ENCODE results near the gene TMEM179.
"Not testable (repeated sequence)": the region's sequence is repeated elsewhere in the genome, so short reads cannot be mapped to it uniquely, and the experiment has no call there.

The TMEM179 gene

DNA sequence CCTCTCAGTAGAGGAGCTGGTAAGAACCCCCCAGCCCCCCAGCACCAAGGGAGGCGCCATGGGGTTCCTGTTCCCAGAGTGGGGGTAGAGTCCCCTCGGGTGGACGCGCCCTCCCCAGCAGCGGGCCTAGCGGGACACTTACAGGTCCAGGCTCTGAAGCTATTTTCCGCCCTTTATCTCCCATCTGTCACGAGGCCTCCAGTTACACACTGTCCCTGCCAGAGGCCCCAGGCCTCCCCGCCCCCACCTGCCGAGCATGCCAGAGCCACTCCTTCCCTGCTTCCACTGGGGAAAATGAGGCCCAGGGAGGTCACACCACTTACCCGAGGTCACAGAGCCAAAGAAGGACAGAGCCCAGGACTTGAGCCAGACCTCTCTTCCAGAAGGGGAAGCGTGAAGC lies 21.9 kb downstream of the TMEM179 start:
- TF ChIP-seq ZNF565 (CRISPR knock-in tag; conservative IDR thresholded peaks at IDR 0.05; ENCODE audit: low read depth) (no peak), ZNF8 (CRISPR knock-in tag; IDR thresholded peaks at IDR 0.05) (no peak), RARB (CRISPR knock-in tag; IDR thresholded peaks at IDR 0.05) (no peak), ZNF70 (CRISPR knock-in tag; IDR thresholded peaks at IDR 0.05) (no peak), ESRRG (CRISPR knock-in tag; IDR thresholded peaks at IDR 0.05) (no peak), ZFP30 (CRISPR knock-in tag; IDR thresholded peaks at IDR 0.05) (no peak), TOX (CRISPR knock-in tag; IDR thresholded peaks at IDR 0.05; ENCODE audit: borderline replicate concordance) (no peak), BACH2 (CRISPR knock-in tag; IDR thresholded peaks at IDR 0.05; ENCODE audit: borderline replicate concordance) (no peak), PPARA (CRISPR knock-in tag; IDR thresholded peaks at IDR 0.05; ENCODE audit: borderline replicate concordance) (no peak), ZFP3 (CRISPR knock-in tag; IDR thresholded peaks at IDR 0.05) (no peak), SNAI2 (CRISPR knock-in tag; IDR thresholded peaks at IDR 0.05) (no peak), TCF4 (CRISPR knock-in tag; IDR thresholded peaks at IDR 0.05; ENCODE audit: borderline replicate concordance) (no peak), OSR1 (CRISPR knock-in tag; IDR thresholded peaks at IDR 0.05) (no peak), GLIS3 (CRISPR knock-in tag; IDR thresholded peaks at IDR 0.05) (no peak), ZC3H10 (CRISPR knock-in tag; IDR thresholded peaks at IDR 0.05) (no peak), ARNTL (CRISPR knock-in tag; IDR thresholded peaks at IDR 0.05; ENCODE audit: borderline replicate concordance, low read depth) (no peak)
- TF ChIP-seq, protein P1, sequence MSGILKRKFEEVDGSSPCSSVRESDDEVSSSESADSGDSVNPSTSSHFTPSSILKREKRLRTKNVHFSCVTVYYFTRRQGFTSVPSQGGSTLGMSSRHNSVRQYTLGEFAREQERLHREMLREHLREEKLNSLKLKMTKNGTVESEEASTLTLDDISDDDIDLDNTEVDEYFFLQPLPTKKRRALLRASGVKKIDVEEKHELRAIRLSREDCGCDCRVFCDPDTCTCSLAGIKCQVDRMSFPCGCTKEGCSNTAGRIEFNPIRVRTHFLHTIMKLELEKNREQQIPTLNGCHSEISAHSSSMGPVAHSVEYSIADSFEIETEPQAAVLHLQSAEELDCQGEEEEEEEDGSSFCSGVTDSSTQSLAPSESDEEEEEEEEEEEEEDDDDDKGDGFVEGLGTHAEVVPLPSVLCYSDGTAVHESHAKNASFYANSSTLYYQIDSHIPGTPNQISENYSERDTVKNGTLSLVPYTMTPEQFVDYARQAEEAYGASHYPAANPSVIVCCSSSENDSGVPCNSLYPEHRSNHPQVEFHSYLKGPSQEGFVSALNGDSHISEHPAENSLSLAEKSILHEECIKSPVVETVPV (CRISPR knock-in tag; IDR thresholded peaks at IDR 0.05) = no peak
- TF ChIP-seq, protein P2, sequence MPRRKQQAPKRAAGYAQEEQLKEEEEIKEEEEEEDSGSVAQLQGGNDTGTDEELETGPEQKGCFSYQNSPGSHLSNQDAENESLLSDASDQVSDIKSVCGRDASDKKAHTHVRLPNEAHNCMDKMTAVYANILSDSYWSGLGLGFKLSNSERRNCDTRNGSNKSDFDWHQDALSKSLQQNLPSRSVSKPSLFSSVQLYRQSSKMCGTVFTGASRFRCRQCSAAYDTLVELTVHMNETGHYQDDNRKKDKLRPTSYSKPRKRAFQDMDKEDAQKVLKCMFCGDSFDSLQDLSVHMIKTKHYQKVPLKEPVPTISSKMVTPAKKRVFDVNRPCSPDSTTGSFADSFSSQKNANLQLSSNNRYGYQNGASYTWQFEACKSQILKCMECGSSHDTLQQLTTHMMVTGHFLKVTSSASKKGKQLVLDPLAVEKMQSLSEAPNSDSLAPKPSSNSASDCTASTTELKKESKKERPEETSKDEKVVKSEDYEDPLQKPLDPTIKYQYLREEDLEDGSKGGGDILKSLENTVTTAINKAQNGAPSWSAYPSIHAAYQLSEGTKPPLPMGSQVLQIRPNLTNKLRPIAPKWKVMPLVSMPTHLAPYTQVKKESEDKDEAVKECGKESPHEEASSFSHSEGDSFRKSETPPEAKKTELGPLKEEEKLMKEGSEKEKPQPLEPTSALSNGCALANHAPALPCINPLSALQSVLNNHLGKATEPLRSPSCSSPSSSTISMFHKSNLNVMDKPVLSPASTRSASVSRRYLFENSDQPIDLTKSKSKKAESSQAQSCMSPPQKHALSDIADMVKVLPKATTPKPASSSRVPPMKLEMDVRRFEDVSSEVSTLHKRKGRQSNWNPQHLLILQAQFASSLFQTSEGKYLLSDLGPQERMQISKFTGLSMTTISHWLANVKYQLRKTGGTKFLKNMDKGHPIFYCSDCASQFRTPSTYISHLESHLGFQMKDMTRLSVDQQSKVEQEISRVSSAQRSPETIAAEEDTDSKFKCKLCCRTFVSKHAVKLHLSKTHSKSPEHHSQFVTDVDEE (CRISPR knock-in tag; IDR thresholded peaks at IDR 0.05) = no peak
- no peak for ATAC-seq

DNA sequence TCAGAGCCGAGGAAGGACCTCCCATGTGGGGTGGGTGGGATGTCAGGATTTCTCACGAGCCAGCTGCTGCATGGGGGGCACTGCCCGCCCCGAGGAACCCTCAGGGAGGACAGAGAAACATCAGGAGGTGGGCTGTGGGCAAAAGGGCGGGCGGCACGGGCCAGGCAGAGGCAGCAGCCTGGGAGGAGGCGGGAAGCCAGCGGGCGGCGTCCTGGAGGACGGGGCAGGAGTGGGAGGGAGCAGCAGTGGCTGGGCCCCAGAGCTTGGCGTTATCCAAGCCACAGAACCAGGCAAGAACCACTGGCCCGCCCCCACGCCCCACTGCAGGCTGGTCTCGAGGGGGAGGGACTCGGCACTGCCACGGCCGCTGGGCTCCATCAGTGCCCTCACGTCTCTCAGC lies 22.6 kb downstream of the TMEM179 start:
- TF ChIP-seq PPARA (CRISPR knock-in tag; IDR thresholded peaks at IDR 0.05; ENCODE audit: borderline replicate concordance) (no peak), SNAI2 (CRISPR knock-in tag; IDR thresholded peaks at IDR 0.05) (no peak)
- ATAC-seq = no peak

DNA sequence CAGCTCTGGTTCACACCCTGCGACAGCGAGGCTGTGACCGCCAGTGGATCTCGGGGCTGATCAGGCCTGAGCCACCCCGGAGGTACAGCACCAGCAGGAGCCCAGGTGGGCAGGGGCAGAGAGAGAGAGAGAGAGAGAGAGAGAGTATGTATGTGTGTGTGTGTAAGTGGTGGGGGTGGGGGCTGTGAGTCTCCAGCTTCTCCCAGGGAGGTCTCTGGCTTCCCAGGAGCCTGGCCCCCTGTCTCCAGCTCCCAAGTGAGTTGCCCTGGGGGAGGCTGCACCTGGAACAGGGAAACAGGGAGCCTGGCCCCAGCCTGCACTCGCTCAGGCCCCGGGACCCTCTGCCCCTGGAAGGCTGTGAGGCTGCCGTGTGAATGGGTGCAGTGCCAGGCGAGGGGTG lies 23.1 kb downstream of the TMEM179 start:
- ATAC-seq = no peak
- no peak for TF ChIP-seq ZNF8 (CRISPR knock-in tag; IDR thresholded peaks at IDR 0.05)
- no peak for TF ChIP-seq RARB (CRISPR knock-in tag; IDR thresholded peaks at IDR 0.05)
- no peak for TF ChIP-seq ZNF70 (CRISPR knock-in tag; IDR thresholded peaks at IDR 0.05)
- no peak for TF ChIP-seq ZNF565 (CRISPR knock-in tag; conservative IDR thresholded peaks at IDR 0.05; ENCODE audit: low read depth)
- TF ChIP-seq OSR1 (CRISPR knock-in tag; IDR thresholded peaks at IDR 0.05) = no peak
- no peak for TF ChIP-seq CSDC2 (CRISPR knock-in tag; IDR thresholded peaks at IDR 0.05)
- TF ChIP-seq, protein P2 (CRISPR knock-in tag; IDR thresholded peaks at IDR 0.05) = no peak
- no peak for TF ChIP-seq PPARA (CRISPR knock-in tag; IDR thresholded peaks at IDR 0.05; ENCODE audit: borderline replicate concordance)
- no peak for TF ChIP-seq ZC3H10 (CRISPR knock-in tag; IDR thresholded peaks at IDR 0.05)

DNA sequence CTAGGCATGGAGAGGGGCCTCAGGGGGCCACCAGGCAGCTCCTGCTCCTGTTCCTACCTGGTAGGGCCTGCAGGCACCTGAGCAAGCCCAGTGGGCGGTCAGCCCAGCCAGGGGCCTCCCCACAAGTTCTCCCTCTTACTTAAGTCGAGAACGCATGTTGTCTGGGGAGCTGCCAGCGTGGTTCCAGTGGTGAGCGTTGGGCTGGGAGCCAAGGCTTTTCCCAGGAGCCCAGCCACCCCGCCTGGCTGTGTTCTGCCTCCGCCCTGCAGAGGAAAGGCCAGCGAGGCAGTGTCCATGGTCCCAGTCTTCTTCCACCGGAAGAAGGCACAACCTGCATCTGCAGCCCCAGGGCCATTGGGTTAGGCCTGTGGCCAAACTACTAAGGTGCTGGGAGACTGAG lies 23.6 kb downstream of the TMEM179 start:
- peak; percentile 8; the same call in 1 of the 3 replicates for ATAC-seq
- TF ChIP-seq ZC3H10 (CRISPR knock-in tag; IDR thresholded peaks at IDR 0.05) (no peak), OSR1 (CRISPR knock-in tag; IDR thresholded peaks at IDR 0.05) (no peak), ESRRG (CRISPR knock-in tag; IDR thresholded peaks at IDR 0.05) (no peak), BACH2 (CRISPR knock-in tag; IDR thresholded peaks at IDR 0.05; ENCODE audit: borderline replicate concordance) (no peak), TOX (CRISPR knock-in tag; IDR thresholded peaks at IDR 0.05; ENCODE audit: borderline replicate concordance) (no peak), SNAI2 (CRISPR knock-in tag; IDR thresholded peaks at IDR 0.05) (no peak), ZNF8 (CRISPR knock-in tag; IDR thresholded peaks at IDR 0.05) (no peak), ZFP3 (CRISPR knock-in tag; IDR thresholded peaks at IDR 0.05) (no peak)
- TF ChIP-seq, protein P3, sequence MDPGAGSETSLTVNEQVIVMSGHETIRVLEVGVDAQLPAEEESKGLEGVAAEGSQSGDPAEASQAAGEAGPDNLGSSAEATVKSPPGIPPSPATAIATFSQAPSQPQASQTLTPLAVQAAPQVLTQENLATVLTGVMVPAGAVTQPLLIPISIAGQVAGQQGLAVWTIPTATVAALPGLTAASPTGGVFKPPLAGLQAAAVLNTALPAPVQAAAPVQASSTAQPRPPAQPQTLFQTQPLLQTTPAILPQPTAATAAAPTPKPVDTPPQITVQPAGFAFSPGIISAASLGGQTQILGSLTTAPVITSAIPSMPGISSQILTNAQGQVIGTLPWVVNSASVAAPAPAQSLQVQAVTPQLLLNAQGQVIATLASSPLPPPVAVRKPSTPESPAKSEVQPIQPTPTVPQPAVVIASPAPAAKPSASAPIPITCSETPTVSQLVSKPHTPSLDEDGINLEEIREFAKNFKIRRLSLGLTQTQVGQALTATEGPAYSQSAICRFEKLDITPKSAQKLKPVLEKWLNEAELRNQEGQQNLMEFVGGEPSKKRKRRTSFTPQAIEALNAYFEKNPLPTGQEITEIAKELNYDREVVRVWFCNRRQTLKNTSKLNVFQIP (CRISPR knock-in tag; IDR thresholded peaks at IDR 0.05; ENCODE audit: borderline replicate concordance, low read depth) = no peak
- TF ChIP-seq, protein P4, sequence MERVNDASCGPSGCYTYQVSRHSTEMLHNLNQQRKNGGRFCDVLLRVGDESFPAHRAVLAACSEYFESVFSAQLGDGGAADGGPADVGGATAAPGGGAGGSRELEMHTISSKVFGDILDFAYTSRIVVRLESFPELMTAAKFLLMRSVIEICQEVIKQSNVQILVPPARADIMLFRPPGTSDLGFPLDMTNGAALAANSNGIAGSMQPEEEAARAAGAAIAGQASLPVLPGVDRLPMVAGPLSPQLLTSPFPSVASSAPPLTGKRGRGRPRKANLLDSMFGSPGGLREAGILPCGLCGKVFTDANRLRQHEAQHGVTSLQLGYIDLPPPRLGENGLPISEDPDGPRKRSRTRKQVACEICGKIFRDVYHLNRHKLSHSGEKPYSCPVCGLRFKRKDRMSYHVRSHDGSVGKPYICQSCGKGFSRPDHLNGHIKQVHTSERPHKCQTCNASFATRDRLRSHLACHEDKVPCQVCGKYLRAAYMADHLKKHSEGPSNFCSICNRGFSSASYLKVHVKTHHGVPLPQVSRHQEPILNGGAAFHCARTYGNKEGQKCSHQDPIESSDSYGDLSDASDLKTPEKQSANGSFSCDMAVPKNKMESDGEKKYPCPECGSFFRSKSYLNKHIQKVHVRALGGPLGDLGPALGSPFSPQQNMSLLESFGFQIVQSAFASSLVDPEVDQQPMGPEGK (CRISPR knock-in tag; IDR thresholded peaks at IDR 0.05; ENCODE audit: borderline replicate concordance) = no peak
- TF ChIP-seq, protein P1 (CRISPR knock-in tag; IDR thresholded peaks at IDR 0.05) = no peak

DNA sequence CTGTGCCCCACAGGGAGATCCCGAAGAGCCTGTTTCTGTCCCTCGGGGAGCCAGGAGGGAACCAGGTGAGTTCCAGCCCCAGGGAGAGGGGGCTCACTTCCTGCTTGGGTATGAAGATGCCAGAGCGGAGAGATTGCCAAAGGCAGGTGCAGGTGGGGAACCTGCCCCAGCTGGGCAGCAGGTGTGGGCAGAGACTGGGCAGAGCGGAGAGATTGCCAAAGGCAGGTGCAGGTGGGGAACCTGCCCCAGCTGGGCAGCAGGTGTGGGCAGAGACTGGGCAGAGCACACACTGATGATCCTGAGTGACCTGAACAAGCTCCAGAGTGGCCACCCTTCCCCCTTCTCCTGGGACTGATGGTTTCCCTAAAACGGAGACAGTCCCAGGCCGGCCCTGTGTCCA lies 24.6 kb downstream of the TMEM179 start:
- not testable (repeated sequence) for ATAC-seq

Data from SK-N-SH treated with all-trans-retinoic acid at 6 μM for 48 hours (cell line).